ENCODE data around the gene COPE.

GRCh38 chr19:18904334-18905057 is 14.7 kb downstream of the COPE start:
- TF ChIP-seq L3MBTL2 (conservative IDR thresholded peaks at IDR 0.05): no peak
- TF ChIP-seq ZNF384 (IDR thresholded peaks at IDR 0.05): no peak
- TF ChIP-seq FOXK2 (IDR thresholded peaks at IDR 0.05): no peak
- TF ChIP-seq CTBP1 (IDR thresholded peaks at IDR 0.05; ENCODE audit: borderline replicate concordance): no peak
- no peak for TF ChIP-seq LEF1 (IDR thresholded peaks at IDR 0.05; ENCODE audit: borderline replicate concordance)
- no peak for TF ChIP-seq SP1 (IDR thresholded peaks at IDR 0.05)
- no peak for TF ChIP-seq NFRKB (IDR thresholded peaks at IDR 0.05)
- no peak for TF ChIP-seq SUZ12 (IDR thresholded peaks at IDR 0.05)
- no peak for TF ChIP-seq TARDBP (IDR thresholded peaks at IDR 0.05)
- no peak for TF ChIP-seq HDGF (IDR thresholded peaks at IDR 0.05; ENCODE audit: borderline replicate concordance)
- no peak for TF ChIP-seq ELF4 (IDR thresholded peaks at IDR 0.05)
- TF ChIP-seq FOXA1 (IDR thresholded peaks at IDR 0.05): no peak
- TF ChIP-seq PKNOX1 (IDR thresholded peaks at IDR 0.05): no peak
- TF ChIP-seq BHLHE40 (IDR thresholded peaks at IDR 0.05; ENCODE audit: borderline replicate concordance): no peak
